IMR-90 (cell line): Measurements from ENCODE around the gene SLC46A2.

Source experiments
- BHLHE40 ChIP-seq: fragments of 150-350 bp; IDR thresholded peaks from 2 replicates; pipeline ENCODE4 v1.6.1; 2016; ENCODE audit warnings: mild to moderate bottlenecking, low read depth, low read length
- CEBPB ChIP-seq: IDR thresholded peaks from 2 replicates; pipeline ENCODE4 v1.6.1; 2012; ENCODE audit warnings: low read depth, low read length, improper control_type of control experiment
- CTCF ChIP-seq: conservative IDR thresholded peaks from 2 replicates; pipeline ENCODE4 v1.5.1; 2012; ENCODE audit warnings: mild to moderate bottlenecking, low read depth, low read length, improper control_type of control experiment
- ELK1 ChIP-seq: fragments of 150-350 bp; IDR thresholded peaks from 2 replicates; pipeline ENCODE4 v1.6.1; 2016; ENCODE audit warnings: low read depth, mild to moderate bottlenecking, low read length, moderate library complexity, borderline replicate concordance
- FOS ChIP-seq: fragments of 150-350 bp; IDR thresholded peaks from 2 replicates; pipeline ENCODE4 v1.6.1; 2016; ENCODE audit warnings: low read depth, low read length
- MAFK ChIP-seq: IDR thresholded peaks from 2 replicates; pipeline ENCODE4 v1.6.1; 2012; ENCODE audit warnings: low read depth, low read length, improper control_type of control experiment
- MAZ ChIP-seq: IDR thresholded peaks from 2 replicates; pipeline ENCODE4 v1.6.1; 2012; ENCODE audit warnings: low read depth, mild to moderate bottlenecking, low read length, improper control_type of control experiment, moderate library complexity, borderline replicate concordance
- MXI1 ChIP-seq: IDR thresholded peaks from 2 replicates; pipeline ENCODE4 v1.6.1; 2012; ENCODE audit warnings: low read depth, mild to moderate bottlenecking, low read length, moderate library complexity, borderline replicate concordance
- POLR2A ChIP-seq: IDR thresholded peaks from 2 replicates; pipeline ENCODE4 v1.6.1; 2012; ENCODE audit warnings: mild to moderate bottlenecking, low read depth, low read length
- RAD21 ChIP-seq: IDR thresholded peaks from 2 replicates; pipeline ENCODE4 v1.6.1; 2012; ENCODE audit warnings: low read length, improper control_type of control experiment
- RFX5 ChIP-seq: IDR thresholded peaks from 2 replicates; pipeline ENCODE4 v1.8.0; 2012; ENCODE audit warnings: low read depth, mild to moderate bottlenecking, low read length, moderate library complexity
- USF2 ChIP-seq: fragments of 150-350 bp; IDR thresholded peaks from 2 replicates; pipeline ENCODE4 v1.6.1; 2017; ENCODE audit warnings: mild to moderate bottlenecking, antibody characterized with exemption, low read length, low read depth

- no peak for TF ChIP-seq CTCF
- TF ChIP-seq USF2: no peak
- no peak for TF ChIP-seq POLR2A
- TF ChIP-seq RAD21: no peak
- no peak for TF ChIP-seq ELK1
- no peak for TF ChIP-seq RFX5
- no peak for TF ChIP-seq MAZ
- no peak for TF ChIP-seq MXI1
- TF ChIP-seq MAFK: no peak
- TF ChIP-seq CEBPB: 0 out of 2 replicates have a peak, but pooled peaks have one; percentile 13
- TF ChIP-seq BHLHE40: no peak
- peak; percentile 62; the same call in 1 of the 2 replicates for TF ChIP-seq FOS
These were observed 43.9 kb downstream of the SLC46A2 start for GRCh38 chr9:112846528-112847488.
